Ammon's horn (tissue), 1 donor: ENCODE measurements around the gene RNF180.
A peak's percentile ranks its signal among the peaks of the same experiment; 100 is the strongest.

Experiments
- DNase-seq: peaks from one replicate; pipeline ENCODE4 v3.0.0-alpha.2; 2016; ENCODE audit warnings: low spot score

RNF180 gene, protein sequence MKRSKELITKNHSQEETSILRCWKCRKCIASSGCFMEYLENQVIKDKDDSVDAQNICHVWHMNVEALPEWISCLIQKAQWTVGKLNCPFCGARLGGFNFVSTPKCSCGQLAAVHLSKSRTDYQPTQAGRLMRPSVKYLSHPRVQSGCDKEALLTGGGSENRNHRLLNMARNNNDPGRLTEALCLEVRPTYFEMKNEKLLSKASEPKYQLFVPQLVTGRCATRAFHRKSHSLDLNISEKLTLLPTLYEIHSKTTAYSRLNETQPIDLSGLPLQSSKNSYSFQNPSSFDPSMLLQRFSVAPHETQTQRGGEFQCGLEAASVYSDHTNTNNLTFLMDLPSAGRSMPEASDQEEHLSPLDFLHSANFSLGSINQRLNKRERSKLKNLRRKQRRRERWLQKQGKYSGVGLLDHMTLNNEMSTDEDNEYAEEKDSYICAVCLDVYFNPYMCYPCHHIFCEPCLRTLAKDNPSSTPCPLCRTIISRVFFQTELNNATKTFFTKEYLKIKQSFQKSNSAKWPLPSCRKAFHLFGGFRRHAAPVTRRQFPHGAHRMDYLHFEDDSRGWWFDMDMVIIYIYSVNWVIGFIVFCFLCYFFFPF

DNA sequence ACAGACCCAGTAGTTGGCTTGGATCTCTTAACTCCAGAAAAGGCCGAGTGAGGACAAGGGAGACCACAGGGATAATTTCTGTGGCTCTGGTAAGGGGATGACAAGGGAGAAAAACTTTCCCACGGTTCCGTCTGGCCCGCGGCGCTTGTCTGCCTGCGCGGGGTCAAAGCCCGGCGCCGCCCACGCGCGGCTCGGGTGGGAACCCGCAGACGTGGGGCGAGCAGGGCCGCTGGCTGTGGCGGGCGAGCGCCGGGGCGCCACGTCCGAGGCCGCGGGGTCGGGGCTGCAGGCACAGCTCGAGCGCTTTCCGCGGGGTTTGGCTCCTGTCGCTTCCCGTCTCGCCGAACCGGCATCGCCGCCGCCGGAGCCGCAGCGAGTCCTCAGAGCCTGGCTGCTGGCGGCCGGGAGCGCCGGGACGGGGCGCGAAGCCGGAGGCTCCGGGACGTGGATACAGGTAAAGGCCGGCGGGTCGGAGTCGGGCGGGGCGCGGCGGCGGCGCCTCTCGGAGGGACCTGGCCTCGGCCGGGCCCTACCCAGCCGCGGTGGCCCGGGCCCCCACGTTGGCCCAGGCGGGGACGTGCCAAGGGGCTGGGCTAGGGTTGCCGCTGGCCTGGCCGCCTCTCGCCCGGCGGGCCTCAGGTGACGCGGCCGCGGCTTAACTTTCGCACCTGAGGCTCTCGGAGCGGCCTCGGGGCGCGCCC is at the start of gene RNF180:
RNF180 (plus strand) TSS at position 344 of the 701 bp plus-strand sequence. CDS start 34,965 bp downstream, outside the sequence.
- DNase-seq, result peak; percentile 45

DNA sequence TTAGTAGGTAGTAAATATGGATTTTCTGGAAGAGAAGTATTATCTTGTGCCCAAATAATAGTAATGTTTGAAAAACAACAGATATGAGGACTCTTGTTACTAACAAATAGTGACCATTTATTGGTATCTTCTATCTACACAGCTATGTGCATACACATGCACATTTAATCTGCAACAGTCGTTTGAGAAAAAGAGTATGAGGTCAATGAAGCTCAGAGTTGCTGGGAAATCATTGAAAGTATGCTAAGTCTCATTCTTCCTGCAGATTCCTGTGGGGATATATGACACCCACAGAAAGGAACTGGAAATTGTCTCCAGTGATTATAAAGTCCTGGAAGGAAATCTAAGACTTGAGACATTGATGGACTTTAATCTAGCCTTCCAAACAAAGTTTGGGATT is 40.1 kb upstream of the RNF180 start:
- no peak for DNase-seq

DNA sequence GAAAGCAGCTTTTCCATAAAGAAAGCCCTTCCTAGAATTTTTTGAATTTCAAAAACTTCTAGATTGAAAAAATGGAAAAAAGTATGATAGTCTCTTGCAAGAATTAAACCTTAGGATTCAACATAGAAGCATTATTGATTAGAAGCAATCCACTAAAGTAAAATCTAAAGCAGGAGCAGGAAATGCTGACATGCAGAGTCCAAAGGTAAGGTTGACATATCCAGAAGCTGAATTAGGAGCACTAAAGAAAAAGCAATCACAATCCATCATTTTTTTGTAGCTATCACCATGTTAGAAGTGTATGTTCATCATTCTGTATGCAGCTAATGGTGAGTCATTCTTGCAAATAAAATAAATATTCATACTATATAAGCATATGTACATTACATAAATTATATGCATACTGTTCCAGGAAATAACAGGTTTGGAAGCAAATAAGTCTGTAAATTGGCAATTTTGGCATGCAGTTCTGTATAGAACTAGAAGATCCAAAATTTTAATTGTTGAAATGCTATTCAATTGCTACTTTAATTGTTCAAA is 39.4 kb upstream of the RNF180 start:
- DNase-seq, result no peak

DNA sequence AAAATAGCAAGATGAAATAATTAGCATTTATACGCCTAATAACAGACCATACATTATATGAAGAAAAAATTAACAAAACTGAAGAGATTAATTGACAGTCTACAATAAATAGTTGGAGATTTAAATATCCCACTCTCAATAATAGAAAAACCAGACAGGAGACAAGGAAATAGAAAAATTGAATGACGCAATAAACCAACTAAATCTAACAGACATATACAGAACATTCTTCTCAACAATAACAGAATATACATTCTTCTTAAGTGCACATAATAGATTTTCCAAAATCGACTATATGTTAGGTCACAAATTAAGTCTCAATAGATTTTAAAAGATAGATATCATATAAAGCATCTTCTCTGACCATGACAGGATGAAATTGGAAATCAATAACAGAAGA is 25.6 kb upstream of the RNF180 start:
- no peak for DNase-seq

DNA sequence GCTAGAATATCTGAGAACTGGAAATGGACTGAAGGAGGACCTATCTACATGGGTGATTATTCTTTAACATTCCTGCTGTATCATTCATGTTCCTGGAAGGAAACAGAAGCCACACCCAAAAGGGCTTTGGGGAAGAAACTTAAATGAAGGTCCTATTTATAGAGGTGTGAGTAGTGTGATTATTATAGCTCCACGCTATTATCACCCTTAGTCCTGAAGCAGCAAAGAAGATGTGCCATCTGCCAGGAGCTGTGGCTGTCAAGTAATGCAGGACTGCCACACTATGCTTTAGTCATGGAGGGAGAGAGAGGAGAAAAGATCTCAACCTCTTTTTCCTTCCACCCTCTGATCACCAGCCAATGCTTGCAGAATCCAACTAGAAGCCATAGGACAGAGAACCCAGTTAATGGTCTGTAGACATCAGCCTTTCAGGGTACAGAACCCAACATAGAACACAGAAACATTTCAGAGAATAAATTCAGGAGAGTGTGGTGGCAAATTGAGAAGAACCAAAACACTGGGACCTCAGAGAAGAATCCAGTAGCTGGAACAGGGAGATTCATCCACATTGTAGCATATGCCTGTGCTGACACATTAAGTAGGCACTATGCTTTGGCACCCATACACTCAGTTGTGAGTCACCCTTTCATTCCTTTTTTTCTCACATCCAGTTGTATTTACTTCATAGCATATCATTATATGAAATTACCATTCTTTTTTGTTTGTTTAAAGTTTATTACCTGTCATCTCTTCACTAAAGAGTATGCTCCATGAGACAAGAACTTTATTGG is 21.0 kb upstream of the RNF180 start:
- DNase-seq, result peak; percentile 37

DNA sequence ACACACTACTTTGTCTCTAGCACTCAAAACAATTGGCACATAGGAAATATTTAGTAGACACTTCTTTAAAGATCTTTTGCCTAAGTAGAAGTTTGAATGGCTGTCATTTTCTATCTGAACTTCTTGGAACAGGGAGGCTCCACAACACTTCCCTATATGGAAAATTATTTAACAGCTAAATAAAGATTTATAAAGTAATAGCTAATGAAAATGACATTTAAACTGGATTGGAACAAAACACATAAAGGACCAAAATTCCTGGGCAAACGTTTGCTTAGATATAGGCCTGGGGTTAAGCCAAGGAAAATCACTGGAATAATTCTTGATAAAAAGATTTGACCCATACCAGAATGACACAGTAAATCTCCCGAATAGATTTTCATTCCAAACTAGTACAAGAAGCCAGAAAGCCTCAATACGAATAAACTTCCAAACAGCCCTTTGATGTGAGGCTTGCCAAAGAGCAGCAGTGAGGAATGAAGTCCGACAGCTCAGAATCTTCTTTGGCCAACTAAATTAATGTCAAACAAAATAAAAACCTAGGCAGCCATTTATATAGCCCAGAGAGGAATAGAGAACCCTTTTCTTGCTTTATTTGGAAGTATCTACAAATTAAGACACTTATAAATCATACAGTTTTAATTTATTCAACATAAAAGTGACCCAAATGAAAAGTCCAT is 20.3 kb upstream of the RNF180 start:
- no peak for DNase-seq

DNA sequence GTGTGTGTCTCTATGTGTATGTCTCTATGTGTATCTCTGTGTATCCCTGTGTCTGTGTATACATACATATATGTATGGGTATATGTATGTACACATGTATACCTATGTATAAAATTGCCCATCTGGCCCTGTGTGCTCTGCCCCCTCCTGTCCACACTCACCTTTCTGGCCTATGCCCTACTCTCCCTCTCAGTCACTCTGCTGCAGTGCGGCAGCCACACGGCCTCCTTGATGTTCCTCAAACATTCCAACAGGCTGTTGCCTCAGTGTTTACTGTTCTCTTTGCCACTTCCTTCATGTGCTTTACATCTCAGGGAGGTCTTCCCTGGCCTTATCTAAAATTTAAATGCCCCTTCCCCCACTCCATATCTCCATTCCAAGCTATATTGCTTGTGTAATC is 18.3 kb upstream of the RNF180 start:
- no peak for DNase-seq

DNA sequence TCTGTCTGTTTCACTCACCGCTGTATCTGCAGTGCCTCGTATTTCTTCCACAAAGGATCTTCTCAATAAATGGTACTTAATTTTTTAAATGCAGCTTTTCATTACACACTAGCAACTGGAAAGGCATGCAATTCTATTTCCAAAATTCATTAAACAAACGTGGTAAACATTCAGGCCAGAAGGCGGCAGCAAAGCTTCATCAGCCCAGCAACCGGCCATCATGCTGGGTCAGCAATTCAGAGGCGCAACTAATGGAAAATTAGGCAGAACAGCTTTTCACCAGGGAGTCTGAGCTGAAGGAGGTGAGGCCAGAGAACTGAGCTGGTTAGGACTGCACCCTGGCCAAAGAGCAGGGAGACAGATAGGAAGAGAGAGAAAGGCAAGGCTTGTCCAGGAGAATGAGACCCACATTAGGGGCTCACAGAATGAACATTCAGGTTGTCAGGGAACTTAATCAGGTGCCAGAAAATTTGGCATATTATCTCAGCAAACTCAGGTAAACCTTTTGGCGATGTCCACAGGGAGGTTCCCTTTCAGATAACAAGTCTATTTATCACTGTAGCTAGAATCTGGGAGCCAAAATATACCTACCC is 17.7 kb upstream of the RNF180 start:
- DNase-seq, result peak; percentile 79

DNA sequence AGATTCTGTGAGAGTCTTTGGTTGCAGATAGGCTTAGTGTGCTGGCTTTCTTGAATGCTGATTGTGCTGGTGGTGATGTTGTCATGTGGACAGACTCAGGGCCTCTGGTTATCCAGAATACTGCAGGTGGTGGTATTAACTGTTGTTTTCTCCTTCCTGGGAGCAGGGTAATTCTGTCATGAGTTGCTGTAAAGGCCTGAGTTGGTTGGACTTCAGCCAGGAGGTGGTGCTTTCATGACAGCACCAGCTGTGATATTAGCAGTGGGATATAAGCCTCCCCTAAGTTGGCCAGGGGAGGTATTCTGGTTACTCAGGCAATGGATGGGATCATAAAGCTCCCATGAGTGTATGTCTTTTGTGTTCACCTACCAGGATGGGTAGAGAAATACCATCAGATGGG is 16.4 kb upstream of the RNF180 start:
- DNase-seq, result no peak

DNA sequence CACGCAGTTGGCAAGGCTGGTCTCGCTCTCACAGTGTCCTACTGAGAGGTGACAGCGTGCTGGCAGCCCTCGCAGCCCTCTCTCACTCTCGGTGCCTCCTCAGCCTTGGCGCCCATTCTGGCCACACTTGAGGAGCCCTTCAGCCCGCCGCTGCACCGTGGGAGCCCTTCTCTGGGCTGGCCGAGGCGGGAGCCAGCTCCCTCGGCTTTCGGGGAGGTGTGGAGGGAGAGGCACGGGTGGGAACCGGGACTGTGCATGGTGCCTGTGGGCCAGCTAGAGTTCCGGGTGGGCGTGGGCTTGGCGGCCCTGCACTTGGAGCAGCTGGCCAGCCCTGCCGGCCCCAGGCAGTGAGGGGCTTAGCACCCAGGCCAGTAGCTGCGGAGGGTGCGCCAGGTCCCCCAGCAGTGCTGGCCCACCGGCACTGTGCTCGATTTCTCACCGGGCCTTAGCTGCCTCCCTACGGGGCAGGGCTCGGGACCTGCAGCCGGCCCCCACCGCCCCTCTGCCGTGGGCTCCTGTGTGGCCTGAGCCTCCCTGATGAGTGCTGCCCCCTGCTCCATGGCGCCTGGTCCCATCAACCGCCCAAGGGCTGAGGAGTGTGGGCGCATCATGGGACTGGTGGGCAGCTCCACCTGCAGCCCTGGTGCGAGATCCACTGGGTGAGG is 15.7 kb upstream of the RNF180 start:
- DNase-seq, result no peak

DNA sequence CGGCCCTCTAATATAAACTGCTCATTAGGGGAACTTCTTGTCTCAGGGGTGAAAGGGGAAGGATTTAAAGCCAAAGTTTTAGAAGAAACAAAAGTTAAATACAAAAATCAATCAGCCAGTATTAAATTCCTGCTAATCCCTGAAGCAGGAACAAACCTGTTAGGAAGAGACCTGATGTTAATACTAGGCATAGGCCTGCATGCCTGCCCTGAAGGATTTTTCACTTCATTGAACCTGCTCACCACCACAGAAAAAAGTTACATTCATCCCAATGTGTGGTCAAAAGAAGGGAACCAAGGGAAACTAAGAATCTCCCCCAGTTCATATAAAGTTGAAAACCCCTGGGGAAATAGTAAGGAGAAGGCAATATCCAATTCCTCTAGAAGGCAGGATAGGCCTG is 9.4 kb upstream of the RNF180 start:
- DNase-seq, result no peak

DNA sequence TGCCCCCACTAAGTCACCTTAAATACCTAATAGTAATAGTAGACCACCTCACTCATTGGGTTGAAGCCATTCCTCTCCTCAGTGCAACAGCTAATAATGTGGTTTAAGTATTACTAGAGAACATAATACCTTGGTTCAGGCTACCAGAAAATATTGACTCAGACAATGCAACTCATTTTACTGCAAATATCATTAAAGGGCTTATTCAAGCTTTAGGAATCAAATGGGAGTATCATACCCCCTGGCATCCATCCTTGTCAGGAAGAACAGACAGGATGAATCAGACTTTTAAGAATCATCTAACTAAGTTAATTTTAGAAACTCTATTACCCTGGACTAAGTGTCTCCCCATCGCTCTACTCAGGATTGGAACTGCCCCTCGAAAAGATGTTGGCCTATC is 6.8 kb upstream of the RNF180 start:
- DNase-seq, result no peak

DNA sequence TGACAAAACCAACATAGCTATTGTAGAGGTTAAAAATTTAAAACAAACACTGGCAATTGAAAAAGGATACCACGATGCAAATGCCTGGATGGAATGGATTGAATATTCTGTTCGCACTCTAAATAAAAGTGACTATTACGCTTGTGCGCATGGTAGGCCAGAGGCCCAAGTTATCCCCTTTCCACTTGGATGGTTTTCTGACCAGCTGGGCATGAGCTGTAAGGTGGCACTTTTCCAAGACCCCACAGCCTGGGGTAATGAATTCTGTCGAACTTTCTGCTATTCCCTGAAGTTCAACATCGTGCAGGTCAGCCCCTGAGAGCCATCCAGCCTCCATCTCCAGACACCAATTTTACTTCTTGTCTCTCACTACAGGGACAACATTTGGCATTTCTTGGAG is 5.4 kb upstream of the RNF180 start:
- no peak for DNase-seq

DNA sequence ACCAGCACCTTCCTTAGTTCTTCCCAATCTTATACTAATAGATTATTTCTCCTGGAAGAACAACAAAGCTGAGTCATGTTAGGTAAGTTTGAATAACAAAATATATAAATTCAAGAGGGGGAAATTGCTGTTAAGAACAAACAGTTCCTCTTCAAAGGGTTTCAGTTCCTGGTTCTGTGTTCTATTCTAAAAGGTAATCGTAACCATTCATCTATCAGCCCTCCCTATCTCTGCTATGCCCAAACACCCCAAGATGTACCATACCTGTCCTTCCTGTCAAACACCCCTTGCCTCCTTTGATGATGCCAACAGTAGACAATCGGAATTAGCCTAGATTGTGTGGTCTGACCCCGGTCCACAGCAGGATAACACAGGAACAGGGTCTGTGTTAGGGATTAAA is 4.2 kb upstream of the RNF180 start:
- no peak for DNase-seq

DNA sequence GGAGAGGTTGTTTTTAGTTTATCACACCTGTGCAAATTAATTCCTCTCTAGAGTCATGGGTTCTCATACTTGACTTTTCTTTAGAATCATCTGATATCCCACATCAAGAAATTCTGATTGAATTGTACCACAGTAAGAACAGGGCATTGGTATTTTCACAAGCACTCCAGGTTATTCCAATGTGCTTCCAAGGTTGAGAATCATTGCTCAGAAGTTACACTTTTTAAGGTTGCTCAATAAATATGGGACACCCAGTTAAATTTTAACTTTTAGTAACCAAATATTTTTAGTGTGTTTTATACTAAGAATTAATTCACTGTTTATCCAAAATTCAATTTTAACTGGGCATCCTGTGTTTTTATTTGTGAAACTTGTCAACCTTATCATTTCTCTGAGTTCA is 2.5 kb upstream of the RNF180 start:
- DNase-seq, result no peak

DNA sequence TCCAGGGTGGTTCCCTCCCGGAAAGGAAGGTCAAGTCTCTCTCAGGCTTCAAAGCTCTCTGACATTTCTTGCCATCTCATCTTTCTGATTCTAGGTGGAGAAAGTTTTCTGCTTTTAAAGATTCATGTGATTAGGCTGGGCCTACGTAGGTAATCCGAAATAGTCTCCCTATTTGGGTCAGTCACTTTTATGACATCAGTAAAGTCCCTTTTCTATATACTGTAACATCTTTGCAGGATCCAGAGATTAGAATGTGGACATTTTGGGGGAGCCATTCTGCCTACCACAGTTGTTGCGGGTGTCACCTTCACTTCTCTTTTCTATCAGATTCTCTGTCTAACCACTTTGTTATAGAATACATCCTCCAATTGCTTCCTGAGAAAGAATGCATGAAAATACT is 1.9 kb upstream of the RNF180 start:
- no peak for DNase-seq

DNA sequence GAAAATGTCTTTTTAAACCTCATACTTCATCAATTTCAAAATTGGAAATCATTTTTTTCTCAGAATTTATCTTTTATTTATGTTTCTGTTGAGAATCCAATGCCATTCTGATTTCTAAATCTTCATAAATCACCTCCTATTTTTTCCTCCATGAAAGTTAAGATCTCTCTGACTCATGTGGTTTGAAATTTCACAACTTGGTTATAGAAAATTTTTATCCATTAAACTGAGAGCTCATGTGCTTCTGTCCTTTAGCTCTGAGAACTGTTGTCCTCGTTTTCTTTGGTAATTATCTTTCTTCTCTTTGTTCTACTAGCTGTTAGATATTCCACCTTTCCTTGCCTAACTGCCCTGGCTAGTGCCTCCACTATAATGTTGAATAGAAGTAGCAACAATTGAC is 1.5 kb upstream of the RNF180 start:
- DNase-seq, result no peak

DNA sequence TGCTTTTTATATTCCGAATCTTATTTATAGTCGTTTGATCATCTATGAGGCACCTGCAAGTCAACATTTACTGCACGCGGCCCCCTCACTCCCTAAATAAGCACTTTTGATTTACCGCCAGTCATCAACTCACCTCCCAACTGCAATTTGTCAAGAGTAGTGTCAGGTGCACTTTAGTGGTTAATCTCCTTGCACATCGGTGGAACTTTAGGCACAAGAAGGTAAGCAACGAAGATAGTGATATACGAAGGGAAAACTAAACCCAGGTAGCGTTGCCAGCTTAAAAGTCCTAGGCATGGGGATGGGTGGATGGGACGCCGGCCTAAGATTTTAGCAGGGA is 513 bp upstream of the RNF180 start:
- no peak for DNase-seq

DNA sequence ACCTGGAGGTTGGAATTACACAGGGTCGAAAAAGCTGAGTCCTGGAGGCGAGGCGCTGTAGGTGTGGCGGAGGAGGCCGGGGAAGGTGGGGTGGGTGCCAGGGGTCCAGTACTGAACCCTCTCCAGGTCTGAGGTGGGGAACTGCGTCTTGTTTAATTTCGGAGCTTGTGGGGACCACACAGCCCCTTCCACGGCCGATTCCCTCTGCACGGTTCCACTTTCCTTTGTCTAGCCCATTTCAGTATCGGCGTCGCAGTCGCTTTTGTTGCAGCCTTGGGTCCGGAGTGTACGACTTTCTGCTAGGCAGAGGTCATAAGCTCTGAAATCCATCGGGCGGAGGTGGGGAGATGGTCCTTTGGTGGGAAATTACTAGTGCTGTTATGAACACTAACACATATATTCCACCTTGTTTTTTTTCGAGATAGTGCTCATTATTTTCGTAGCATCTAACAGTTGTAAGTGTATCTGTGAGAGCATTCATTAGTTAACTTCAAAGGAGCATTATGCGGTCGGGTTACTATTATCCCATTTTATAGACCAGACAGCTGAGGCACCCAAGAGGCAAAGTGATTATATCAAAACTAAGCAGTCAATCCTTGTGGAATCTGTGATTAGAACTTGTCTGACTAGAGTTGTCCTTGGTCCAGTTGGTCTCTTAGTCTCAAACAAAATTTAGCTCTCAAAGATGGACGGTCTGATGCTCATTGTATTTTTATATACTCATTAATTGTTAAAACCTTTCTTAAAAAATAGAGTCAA is 737 bp downstream of the RNF180 start:
- DNase-seq, result peak; percentile 25

DNA sequence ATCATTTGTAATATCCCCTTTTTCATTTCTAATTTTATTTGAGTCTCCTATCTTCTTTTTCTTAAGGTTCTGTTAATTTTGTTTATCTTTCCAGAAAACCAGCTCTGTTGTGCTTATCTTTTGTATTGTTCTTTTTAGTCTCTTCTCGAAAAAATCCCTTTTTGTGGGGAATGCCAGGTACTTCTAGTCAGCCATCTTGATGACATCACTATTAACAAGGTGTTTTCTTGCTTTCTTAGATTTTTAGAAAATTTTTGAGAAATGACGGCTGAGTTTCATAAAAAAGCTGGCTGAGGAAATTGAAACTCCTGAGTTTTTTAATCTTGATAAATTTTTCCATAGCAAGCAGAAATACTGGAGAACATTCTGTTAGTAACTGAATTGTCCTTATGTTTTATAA is 10.7 kb downstream of the RNF180 start:
- no peak for DNase-seq
